H1 (cell line): ENCODE data around the gene NOL12.

Source experiments
- CEBPB ChIP-seq: IDR thresholded peaks from 2 replicates; pipeline ENCODE4 v1.6.1; 2012; ENCODE audit warnings: low read depth, low read length
- EP300 ChIP-seq, 2 experiments: IDR thresholded peaks; 1 replicate in 1 of 2; 2 replicates in 1 of 2; pipeline ENCODE4 v1.6.1; 2011 to 2012; ENCODE audit warnings: low read depth in 2 of 2, low read length in 2 of 2, mild to moderate bottlenecking in 2 of 2, borderline replicate concordance in 1 of 2, inconsistent platforms in 1 of 2, moderate library complexity in 1 of 2
- EZH2 ChIP-seq: fragments of 200-600 bp; sonication (generic); IDR thresholded peaks from 2 replicates; pipeline ENCODE4 v1.7.1; 2012; ENCODE audit warnings: low read depth, mild to moderate bottlenecking, moderate library complexity, low read length, inconsistent platforms; ENCODE audit not compliant: severe bottlenecking
- GABPA ChIP-seq: IDR thresholded peaks from 2 replicates; pipeline ENCODE4 v1.6.1; 2011; ENCODE audit warnings: mild to moderate bottlenecking, low read length, moderate library complexity, borderline replicate concordance; ENCODE audit not compliant: insufficient read depth
- RFX5 ChIP-seq: IDR thresholded peaks from 2 replicates; pipeline ENCODE4 v1.6.1; 2011; ENCODE audit warnings: low read depth, low read length, improper control_type of control experiment, borderline replicate concordance
- SIN3A ChIP-seq, 2 experiments: IDR thresholded peaks in 1 of 2; conservative IDR thresholded peaks in 1 of 2; 2 replicates each; pipeline ENCODE4 v1.6.1; 2011 to 2012; ENCODE audit warnings: low read length in 2 of 2, improper control_type of control experiment in 1 of 2, low read depth in 1 of 2, mild to moderate bottlenecking in 1 of 2
- SRF ChIP-seq: IDR thresholded peaks from 2 replicates; pipeline ENCODE4 v1.6.1; 2011; ENCODE audit warnings: mild to moderate bottlenecking, low read depth, low read length, moderate library complexity
- TAF1 ChIP-seq: IDR thresholded peaks from 2 replicates; pipeline ENCODE4 v1.6.1; 2011; ENCODE audit warnings: mild to moderate bottlenecking, low read depth, low read length
- TF ChIP-seq, protein P1 (sequence below), 3 experiments: IDR thresholded peaks; 1 replicate in 2 of 3; 2 replicates in 1 of 3; pipeline versions ENCODE4 v1.5.1 to v1.6.1; 2011; ENCODE audit warnings: low read length in 3 of 3, mild to moderate bottlenecking in 3 of 3, inconsistent platforms in 2 of 3, low read depth in 1 of 3, moderate library complexity in 1 of 3; ENCODE audit not compliant: insufficient read depth in 1 of 3; ENCODE audit errors: control extremely low read depth in 1 of 3

DNA sequence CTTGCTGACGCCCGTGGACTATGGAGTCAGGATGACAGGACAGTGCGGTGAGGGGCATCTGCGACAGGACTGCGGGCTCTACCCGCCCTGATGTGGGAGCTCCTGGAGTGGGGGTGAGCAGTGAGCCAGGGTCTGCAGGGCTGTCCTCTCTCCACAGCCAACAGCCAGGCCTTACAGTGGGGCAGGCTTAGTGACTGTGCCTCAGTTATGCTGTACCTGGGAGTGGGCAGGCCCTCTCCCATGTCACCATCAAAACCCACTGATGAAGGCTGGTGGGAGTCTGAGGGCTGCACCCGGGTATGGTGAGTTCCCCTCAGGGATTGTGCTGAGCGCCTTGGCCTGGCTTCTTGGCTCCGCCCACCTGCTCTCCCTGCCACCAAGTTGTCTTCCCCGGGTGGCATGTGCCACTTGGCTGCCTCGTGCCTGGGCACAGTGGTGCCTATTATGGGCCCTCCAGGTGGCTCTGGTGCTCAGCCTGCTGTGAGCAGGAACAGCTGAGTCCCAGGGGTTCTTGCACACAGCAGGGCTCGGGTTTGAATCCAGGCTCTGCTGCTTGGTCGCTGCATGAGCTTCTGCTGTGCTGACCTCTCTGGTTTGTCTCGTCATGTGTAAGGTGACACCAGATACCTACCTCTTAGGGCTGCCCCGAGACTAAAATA is 6.6 kb downstream of the NOL12 start:
- TF ChIP-seq EZH2: no peak
- no peak for TF ChIP-seq RFX5
- no peak for TF ChIP-seq TAF1
- no peak for TF ChIP-seq SIN3A (conservative IDR thresholded peaks at IDR 0.05 in 1 of 2, IDR thresholded peaks at IDR 0.05 in 1 of 2; ENCODE audit: low read depth in 1 of 2, low read length in 2 of 2)
- TF ChIP-seq, protein P1, sequence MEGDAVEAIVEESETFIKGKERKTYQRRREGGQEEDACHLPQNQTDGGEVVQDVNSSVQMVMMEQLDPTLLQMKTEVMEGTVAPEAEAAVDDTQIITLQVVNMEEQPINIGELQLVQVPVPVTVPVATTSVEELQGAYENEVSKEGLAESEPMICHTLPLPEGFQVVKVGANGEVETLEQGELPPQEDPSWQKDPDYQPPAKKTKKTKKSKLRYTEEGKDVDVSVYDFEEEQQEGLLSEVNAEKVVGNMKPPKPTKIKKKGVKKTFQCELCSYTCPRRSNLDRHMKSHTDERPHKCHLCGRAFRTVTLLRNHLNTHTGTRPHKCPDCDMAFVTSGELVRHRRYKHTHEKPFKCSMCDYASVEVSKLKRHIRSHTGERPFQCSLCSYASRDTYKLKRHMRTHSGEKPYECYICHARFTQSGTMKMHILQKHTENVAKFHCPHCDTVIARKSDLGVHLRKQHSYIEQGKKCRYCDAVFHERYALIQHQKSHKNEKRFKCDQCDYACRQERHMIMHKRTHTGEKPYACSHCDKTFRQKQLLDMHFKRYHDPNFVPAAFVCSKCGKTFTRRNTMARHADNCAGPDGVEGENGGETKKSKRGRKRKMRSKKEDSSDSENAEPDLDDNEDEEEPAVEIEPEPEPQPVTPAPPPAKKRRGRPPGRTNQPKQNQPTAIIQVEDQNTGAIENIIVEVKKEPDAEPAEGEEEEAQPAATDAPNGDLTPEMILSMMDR (IDR thresholded peaks at IDR 0.05; ENCODE audit: control extremely low read depth in 1 of 3, insufficient read depth in 1 of 3, low read depth in 1 of 3, low read length in 3 of 3): no peak
- no peak for TF ChIP-seq SRF
- TF ChIP-seq CEBPB: no peak
- no peak for TF ChIP-seq EP300 (IDR thresholded peaks at IDR 0.05; ENCODE audit: borderline replicate concordance in 1 of 2, low read depth in 2 of 2, low read length in 2 of 2)
- TF ChIP-seq GABPA: no peak
